Activated naive CD8-positive, alpha-beta T cell (primary cell): ENCODE measurements around the gene BABAM1.
"Not testable (repeated sequence)": the region's sequence is repeated elsewhere in the genome, so short reads cannot be mapped to it uniquely, and the experiment has no call there.

ENCODE experiments used
- H3K27ac Mint-ChIP-seq: one replicate; pipeline ENCODE4 v1.8.0; 2021; ENCODE audit warnings: mixed read lengths
- H3K27me3 Mint-ChIP-seq: one replicate; pipeline ENCODE4 v1.8.0; 2021; ENCODE audit warnings: mixed read lengths
- H3K36me3 Mint-ChIP-seq: one replicate; pipeline ENCODE4 v1.8.0; 2021; ENCODE audit warnings: mixed read lengths
- H3K4me1 Mint-ChIP-seq: one replicate; pipeline ENCODE4 v1.8.0; 2021; ENCODE audit warnings: low read depth, mixed read lengths
- H3K4me3 Mint-ChIP-seq: one replicate; pipeline ENCODE4 v1.8.0; 2021; ENCODE audit warnings: mild to moderate bottlenecking, mixed read lengths
- H3K9me3 Mint-ChIP-seq: one replicate; pipeline ENCODE4 v1.8.0; 2021; ENCODE audit warnings: low read depth, mixed read lengths

The BABAM1 gene

DNA sequence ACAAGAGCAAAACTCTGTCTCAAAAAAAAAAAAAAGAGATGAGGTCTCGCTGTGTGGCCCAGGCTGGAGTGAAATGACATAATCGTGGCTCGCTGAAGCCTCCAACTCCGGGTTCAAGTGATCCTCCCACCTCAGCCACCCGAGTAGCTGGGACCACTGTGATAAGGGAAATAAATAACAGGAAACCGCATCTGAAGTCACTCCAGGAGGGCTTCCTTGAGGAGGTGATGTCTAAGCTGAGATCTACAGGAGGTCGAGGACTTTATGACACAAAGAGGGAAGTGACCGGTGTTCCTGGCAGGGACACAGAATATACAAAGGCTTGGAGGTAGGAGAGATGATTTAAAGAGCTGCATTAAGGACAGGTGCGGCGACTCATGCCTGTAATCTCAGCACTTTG is 12.6 kb upstream of the BABAM1 start:
- H3K4me1 Mint-ChIP-seq: no peaks in the 10 kb centered on the region
- H3K27me3 Mint-ChIP-seq: no peaks in the 10 kb centered on the region
- H3K36me3 Mint-ChIP-seq: no peaks in the 10 kb centered on the region

DNA sequence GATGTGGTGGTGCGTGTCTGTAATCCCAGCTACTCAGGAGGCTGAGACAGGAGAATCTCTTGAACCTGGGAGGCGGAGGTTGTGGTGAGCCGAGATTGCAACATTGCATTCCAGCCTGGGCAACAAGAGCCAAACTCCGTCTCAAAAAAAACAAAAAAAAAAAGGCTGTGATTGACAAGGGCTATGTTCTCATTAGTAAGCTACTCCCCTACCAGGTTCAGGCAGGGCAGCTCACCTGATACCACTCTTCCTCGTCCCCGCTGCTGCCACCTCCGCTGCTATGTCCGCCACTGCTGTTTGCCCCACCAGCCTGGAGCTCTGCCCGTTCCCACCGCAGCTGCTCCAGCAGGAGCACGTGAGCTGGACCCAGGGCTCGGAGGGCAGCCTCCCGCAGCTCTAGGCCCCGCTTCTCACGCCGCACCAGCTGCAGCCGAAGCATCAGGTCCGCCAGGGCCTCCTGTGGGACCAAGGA is 12.1 kb upstream of the BABAM1 start:
- H3K36me3 Mint-ChIP-seq: no peaks in the 10 kb centered on the region
- H3K27me3 Mint-ChIP-seq: no peaks in the 10 kb centered on the region
- no peaks in the 10 kb centered on the region for H3K9me3 Mint-ChIP-seq
- H3K27ac Mint-ChIP-seq: no peak overlapping the region
- no peak overlapping the region for H3K4me3 Mint-ChIP-seq
- no peaks in the 10 kb centered on the region for H3K4me1 Mint-ChIP-seq

More for the DNA sequence above, 12.6 kb upstream of the BABAM1 start:
- Mint-ChIP-seq H3K4me3 (no peak overlapping the region), H3K27ac (no peak overlapping the region), H3K9me3 (no peaks in the 10 kb centered on the region)

DNA sequence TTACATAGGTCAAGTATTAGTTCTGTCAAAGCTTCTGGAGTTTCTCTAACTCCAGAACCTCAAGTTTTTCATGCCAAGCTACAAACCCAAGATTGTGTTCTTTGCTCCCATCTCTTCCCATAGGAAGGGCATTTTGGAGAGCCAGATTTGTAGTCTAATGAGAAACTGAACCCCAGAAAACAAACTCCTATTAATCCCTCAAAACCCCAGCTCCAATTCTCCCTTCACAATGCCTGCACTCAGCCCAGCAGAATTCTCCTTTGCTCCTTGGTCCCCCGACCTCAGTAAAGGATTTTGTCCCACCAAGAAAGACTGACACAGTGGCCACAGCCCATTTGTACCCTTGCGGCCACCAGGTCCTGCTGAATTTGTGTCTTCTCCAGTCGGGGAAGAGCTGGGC is 11.1 kb upstream of the BABAM1 start:
- no peaks in the 10 kb centered on the region for H3K9me3 Mint-ChIP-seq
- H3K4me1 Mint-ChIP-seq: peaks cover 4% of the 10 kb centered on the region
- no peak overlapping the region for H3K27ac Mint-ChIP-seq
- no peak overlapping the region for H3K4me3 Mint-ChIP-seq
- no peaks in the 10 kb centered on the region for H3K27me3 Mint-ChIP-seq
- no peaks in the 10 kb centered on the region for H3K36me3 Mint-ChIP-seq

DNA sequence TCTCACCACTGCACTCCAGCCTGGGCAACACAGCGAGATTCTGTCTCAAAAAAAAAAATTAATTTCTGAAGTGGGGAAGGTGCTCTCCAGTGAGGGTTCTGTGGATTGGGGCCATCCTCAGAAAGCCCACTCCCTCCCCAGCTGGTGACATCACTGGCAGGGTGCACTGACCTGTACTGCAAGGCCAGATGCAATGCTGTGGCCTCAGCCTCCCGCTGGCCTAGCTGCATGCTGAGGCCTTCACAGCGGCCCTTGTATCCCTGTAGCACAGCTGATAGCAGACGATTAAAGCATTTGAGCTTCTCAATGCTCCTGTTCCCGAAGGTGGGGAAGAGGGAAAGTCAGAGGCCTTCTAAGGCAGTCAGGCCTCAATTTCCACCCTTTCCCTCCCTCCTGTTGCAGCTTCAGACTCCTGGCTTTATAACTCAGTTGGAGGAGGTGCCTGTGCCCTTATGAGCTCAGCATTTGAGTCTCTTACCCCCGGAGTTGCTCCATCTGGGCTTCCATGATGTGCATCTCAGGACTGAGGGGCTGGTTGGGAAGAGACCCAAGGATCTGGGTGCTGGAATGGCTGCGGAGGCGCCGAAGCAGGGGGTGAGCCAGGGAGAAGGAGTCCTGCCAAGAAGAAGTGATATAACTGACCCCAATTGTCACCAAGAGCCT is 8.0 kb upstream of the BABAM1 start:
- Mint-ChIP-seq H3K4me1 (peaks cover 4% of the 10 kb centered on the region), H3K4me3 (no peak overlapping the region), H3K27me3 (no peaks in the 10 kb centered on the region), H3K9me3 (no peaks in the 10 kb centered on the region), H3K36me3 (no peaks in the 10 kb centered on the region), H3K27ac (no peak overlapping the region)

DNA sequence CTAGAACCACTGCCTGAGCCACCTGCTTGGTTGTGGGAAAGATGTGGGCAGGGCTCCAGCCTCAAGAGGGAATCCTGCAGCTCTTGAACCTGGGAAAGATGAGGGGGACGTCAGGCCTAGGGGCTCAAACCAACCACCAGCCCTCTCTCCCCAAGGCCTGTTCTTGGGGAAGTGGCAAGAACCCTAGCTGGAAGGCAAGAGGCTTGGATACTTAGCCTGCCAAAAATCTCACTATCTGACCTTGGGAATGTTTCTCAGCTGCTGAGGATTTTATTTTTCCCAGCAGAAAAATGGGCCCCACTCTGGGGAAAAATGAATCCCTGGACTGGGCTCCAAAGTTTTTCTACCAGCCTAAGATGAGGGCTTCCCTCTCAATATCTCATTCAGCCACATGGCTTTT is 7.3 kb upstream of the BABAM1 start:
- peaks cover 7% of the 10 kb centered on the region for H3K4me1 Mint-ChIP-seq
- no peaks in the 10 kb centered on the region for H3K36me3 Mint-ChIP-seq
- H3K9me3 Mint-ChIP-seq: no peaks in the 10 kb centered on the region
- H3K4me3 Mint-ChIP-seq: no peak overlapping the region
- H3K27me3 Mint-ChIP-seq: no peaks in the 10 kb centered on the region
- H3K27ac Mint-ChIP-seq: no peak overlapping the region

DNA sequence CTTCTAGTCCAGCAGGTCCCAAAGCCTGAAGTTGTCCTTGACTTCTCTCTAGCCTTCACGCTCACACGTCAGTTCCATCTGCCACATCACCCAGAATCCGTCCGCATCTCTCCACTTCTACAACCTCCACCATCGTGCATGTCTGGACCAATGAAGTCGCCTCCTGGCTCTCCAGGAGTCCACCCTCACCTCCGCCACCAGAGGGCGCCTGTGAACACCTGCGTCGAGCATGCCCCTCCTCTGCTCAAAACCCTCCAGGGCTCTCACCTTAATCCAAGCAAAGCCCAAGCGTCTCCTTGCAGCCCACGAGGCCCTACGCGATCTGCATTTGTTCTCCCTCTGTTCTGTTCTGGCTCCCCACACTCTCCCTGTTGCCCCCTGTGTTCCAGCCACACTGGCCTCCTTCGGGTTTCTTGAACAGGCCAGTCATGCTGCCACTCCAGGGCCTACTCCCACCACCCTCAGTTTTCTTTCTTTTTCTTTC is 6.4 kb upstream of the BABAM1 start:
- H3K27ac Mint-ChIP-seq: no peak overlapping the region
- peaks cover 7% of the 10 kb centered on the region for H3K4me1 Mint-ChIP-seq
- no peaks in the 10 kb centered on the region for H3K9me3 Mint-ChIP-seq
- no peak overlapping the region for H3K4me3 Mint-ChIP-seq
- H3K36me3 Mint-ChIP-seq: no peaks in the 10 kb centered on the region
- no peaks in the 10 kb centered on the region for H3K27me3 Mint-ChIP-seq

DNA sequence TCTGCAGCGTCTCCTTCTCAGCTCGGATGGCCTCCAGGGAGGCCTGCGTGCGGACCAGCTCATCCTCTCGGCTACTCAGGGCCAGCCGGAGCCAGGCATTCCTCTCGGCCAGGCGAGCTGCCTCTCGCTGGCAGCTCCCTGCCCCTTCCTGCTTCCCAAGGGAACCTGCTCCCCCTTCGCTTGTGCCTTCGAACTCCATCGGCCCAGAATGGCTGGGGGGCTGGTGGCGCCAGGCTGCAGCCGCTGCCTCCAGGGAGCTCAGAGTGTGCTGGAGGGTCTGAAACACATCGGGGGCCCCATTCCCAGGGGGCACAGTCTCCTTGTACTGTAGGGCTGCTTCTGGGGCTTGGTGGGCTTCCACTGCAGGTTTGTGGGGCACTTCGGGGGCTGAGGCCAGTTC is 4.7 kb upstream of the BABAM1 start:
- H3K4me1 Mint-ChIP-seq: peaks cover 16% of the 10 kb centered on the region
- H3K27ac Mint-ChIP-seq: no peak overlapping the region
- no peaks in the 10 kb centered on the region for H3K27me3 Mint-ChIP-seq
- H3K36me3 Mint-ChIP-seq: no peaks in the 10 kb centered on the region
- no peaks in the 10 kb centered on the region for H3K9me3 Mint-ChIP-seq
- H3K4me3 Mint-ChIP-seq: no peak overlapping the region

DNA sequence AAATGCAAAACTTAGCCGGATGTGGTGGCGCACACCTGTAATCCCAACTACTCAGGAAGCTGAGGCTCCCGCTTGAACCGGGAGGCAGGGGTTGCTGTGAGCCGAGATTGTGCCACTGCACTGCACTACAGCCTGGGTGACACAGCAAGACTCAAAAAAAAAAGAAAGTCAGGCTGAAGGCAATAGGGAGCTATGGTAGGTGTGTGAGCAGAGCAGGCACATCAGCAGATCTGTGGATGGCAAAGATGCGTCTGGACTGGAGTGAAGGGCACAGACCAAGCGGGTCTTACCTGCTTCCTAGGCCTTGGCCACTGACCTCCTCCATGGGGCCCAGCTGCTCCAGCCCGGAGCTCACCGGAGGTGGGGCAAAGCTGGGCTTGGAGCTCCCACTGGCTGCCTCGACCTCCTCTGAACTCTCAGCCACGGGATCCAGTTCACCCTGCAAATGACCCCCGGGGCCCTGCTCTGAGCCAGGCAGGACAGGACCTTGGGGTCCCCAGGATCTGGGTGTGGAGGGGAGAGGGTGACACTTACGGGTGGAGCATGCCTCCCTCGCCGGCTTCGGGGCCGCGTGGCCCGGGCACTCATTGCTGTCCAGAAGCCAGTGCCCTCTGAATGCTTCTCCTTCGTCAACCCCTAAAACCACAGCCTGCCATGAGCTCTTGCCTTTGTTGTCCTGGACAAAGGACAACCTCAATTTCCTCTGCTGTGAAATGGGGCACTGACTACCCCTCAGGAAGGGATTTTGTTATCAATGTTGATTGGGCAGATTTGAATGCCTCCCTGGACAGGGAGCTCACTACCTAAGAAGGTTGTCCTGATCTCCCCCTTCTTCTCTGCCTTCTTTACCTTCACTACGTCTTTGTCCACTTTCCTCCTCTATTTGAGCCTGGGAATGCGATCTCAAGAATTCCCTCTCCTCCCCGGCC is 3.3 kb upstream of the BABAM1 start:
- Mint-ChIP-seq H3K27ac (peak overlapping the region; percentile 50), H3K4me3 (no peak overlapping the region)

DNA sequence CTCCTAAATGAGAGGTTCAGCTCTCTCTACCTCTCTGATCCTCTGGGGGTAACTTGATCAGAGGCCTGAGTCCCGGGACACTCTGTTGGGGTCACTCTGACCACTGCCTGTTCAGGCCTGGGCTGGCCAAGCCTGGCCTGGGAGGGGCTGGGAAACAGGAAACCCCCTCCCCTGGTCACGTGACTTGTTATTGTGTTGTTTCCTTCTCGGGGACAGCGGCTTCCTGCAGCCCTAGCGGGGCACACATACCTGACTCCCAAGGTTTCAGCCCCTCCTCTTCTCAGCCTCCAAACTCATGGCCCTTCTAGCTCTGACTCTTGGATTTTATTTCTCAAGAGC is 2.6 kb upstream of the BABAM1 start, which contains the start of gene USHBP1:
Gene USHBP1 (minus strand): TSS at position 105 of the 339 bp plus-strand sequence. CDS start 446 bp downstream, outside the sequence.
- Mint-ChIP-seq H3K9me3 (no peaks in the 10 kb centered on the region), H3K4me1 (peaks cover 22% of the 10 kb centered on the region), H3K27ac (peak within 1 kb of the TSS; percentile 50)

More for the DNA sequence above, 3.3 kb upstream of the BABAM1 start:
- no peaks in the 10 kb centered on the region for H3K9me3 Mint-ChIP-seq
- no peaks in the 10 kb centered on the region for H3K36me3 Mint-ChIP-seq
- H3K4me1 Mint-ChIP-seq: peaks cover 22% of the 10 kb centered on the region
- H3K27me3 Mint-ChIP-seq: no peaks in the 10 kb centered on the region

DNA sequence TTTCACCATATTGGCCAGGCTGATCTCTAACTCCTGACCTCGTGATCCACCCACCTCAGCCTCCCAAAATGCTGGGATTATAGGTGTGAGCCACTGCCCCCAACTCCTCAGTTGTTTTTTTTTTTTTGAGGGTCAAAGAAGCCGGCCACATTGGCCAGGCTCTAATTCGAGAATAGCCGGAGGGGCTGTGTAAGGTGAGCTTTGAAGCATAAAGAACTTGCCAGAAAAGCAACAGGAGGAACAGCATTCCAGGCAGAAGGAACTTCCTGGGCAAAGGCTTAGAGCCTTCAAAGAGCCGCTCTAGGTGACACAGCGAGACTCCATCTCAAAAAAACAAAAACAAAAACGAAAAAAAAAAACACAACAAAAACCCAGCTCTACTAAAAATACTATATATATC is 1.2 kb upstream of the BABAM1 start:
- Mint-ChIP-seq H3K27ac (no peak overlapping the region), H3K4me3 (no peak overlapping the region), H3K9me3 (no peaks in the 10 kb centered on the region), H3K27me3 (no peaks in the 10 kb centered on the region), H3K36me3 (no peaks in the 10 kb centered on the region), H3K4me1 (peaks cover 20% of the 10 kb centered on the region)

More for the DNA sequence above, 2.6 kb upstream of the BABAM1 start, which contains the start of gene USHBP1:
- no peaks in the 10 kb centered on the region for H3K27me3 Mint-ChIP-seq
- no peak within 1 kb of the TSS for H3K4me3 Mint-ChIP-seq
- H3K36me3 Mint-ChIP-seq: no peaks in the 10 kb centered on the region

DNA sequence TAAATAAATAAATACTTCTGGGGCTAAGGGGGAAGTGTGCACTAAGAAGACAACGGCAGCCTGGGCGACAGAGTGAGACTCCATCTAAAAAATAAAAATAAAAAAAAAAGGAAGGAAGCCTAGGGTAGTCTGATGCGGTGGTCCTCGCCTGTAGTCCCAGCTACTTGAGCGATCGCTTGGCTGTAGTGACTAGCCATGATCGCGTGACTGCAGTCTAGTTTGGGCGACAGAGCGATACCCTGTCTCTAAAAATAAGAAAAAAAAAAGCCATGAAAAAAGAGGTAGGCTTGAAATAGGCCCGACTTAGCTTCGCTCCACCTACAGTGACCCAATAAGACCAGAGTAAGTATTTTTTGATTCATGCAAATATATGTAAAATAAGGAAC is 661 bp upstream of the BABAM1 start:
- Mint-ChIP-seq H3K4me3 (peak overlapping the region; percentile 94), H3K36me3 (no peaks in the 10 kb centered on the region), H3K27ac (peak overlapping the region; percentile 82), H3K9me3 (no peaks in the 10 kb centered on the region), H3K27me3 (no peaks in the 10 kb centered on the region), H3K4me1 (peaks cover 20% of the 10 kb centered on the region)

DNA sequence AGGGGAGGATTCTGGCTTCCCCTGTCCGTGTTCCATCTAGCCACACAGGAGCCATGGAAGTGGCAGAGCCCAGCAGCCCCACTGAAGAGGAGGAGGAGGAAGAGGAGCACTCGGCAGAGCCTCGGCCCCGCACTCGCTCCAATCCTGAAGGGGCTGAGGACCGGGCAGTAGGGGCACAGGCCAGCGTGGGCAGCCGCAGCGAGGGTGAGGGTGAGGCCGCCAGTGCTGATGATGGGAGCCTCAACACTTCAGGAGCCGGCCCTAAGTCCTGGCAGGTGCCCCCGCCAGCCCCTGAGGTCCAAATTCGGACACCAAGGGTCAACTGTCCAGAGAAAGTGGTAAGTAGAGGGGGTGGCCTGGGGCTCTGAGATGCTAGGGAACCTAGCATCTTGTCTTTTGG is 1.5 kb downstream of the BABAM1 start:
- Mint-ChIP-seq H3K27me3 (no peaks in the 10 kb centered on the region), H3K9me3 (no peaks in the 10 kb centered on the region)

DNA sequence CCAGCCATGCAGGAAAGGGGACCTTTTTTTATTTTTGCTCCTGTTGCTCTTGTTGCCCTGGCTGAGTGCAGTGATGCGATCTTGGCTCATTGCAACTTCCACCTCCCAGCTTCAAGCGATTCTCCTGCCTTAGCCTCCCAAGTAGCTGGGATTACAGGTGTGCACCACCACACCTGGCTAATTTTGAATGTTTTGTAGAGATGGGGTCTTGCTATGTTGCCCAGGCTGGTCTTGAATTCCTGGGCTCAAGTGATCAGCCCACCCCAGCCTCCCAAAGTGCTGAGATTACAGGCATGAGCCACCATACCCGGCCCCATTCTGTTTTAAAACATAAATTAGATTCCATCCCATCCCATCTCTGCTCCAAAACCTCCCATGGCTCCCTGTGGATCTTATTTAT is 7.6 kb downstream of the BABAM1 start:
- H3K27me3 Mint-ChIP-seq, H3K36me3 Mint-ChIP-seq, H3K4me3 Mint-ChIP-seq, H3K9me3 Mint-ChIP-seq, H3K4me1 Mint-ChIP-seq, H3K27ac Mint-ChIP-seq: not testable (repeated sequence)

More for the DNA sequence above, 1.5 kb downstream of the BABAM1 start:
- H3K27ac Mint-ChIP-seq: no peak overlapping the region
- H3K4me1 Mint-ChIP-seq: peaks cover 20% of the 10 kb centered on the region
- H3K36me3 Mint-ChIP-seq: no peaks in the 10 kb centered on the region
- peak overlapping the region; percentile 94 for H3K4me3 Mint-ChIP-seq

DNA sequence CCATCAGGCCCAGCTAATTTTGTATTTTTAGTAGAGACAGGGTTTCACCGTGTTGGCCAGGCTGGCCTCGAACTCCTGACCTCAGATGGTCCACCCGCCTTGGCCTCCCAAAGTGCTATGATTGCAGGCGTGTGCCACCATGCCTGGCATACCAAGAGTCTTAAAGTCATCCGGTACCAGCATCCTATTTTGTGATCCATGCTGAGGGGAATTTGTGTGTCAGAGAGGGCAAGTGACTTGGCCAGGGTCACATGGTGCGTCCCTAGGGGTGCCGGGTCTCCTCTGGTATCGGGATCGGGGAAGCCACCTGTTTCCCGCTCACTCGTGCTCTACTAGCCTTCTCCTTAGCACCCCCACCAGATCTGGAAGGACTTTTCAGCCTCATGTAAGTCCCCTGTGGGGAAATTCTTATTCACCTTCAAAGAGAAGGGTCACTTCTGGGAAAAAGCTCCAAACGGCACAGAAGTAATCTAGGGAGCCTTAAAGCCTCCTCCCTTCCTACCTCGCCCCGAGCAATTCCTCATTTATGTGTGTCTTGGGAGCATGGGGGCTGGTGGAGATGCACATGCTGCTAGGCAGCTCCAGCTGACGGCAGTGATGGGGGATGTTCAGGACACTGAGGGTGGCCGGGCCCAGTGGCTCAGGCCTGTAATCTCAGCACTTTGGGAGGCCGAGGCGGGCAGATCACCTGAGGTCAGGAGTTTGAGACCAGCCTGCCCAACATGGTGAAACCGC is 8.4 kb downstream of the BABAM1 start:
- Mint-ChIP-seq H3K36me3 (no peaks in the 10 kb centered on the region), H3K4me3 (no peak overlapping the region), H3K27me3 (no peaks in the 10 kb centered on the region), H3K9me3 (no peaks in the 10 kb centered on the region), H3K4me1 (no peaks in the 10 kb centered on the region), H3K27ac (no peak overlapping the region)

DNA sequence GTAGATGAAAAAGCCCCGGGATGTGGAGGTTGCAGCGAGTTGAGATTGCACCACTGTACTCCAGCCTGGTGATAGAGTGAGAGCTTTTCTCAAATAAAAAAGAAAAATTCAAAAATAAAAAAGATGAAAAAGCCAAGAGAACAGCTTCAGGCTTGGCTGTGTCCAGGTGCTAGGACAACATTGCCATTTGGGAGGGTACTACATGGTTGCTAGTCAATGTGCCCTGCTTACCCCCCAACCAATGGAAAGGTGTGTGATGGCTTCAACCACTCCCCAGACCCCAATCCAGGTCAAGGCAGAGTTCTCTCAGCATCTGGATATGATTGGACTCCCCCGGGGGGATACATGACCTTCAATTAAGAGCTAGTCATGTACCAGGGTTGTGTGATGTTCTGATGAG is 12.2 kb downstream of the BABAM1 start:
- Mint-ChIP-seq H3K9me3 (no peaks in the 10 kb centered on the region), H3K27ac (no peak overlapping the region), H3K27me3 (no peaks in the 10 kb centered on the region), H3K36me3 (no peaks in the 10 kb centered on the region), H3K4me1 (peaks cover 6% of the 10 kb centered on the region), H3K4me3 (no peak overlapping the region)
